Measurements from ENCODE around the gene ZNF615. TPM values are rescaled to one million over a fixed set of nuclear protein-coding genes. Genes with fewer than 3 reads are reported as not detected.
"Not testable (repeated sequence)": the region's sequence is repeated elsewhere in the genome, so short reads cannot be mapped to it uniquely, and the experiment has no call there.

ZNF615 gene
- total and polyA plus RNA-seq, 2 donors (not counting 1 experiment from before 2014, with no cell fraction given): 7.8 to 14.7 TPM

DNA sequence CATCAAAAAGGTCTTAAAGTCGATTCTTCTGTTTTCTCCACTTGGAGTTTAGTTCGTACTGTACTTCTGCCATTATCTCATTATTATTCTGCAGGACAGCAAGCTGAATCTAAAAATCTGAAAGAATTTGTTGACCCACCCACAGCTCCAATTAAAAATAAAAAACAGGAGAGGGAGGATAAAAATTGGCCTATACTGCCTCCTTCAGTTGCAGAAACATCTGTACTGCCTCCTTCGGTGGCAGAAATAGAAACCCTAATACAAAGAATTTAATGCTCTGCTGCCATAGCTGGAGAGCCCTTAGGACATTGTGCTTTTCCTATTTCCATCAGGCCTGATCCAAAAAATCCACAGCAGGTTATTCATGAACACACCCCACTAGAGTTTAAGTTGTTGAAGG is 31.2 kb downstream of the ZNF615 start:
- Histone ChIP-seq H3K4me1 (ENCODE audit: control insufficient read depth, extremely low read depth, insufficient read depth, low read length) (no peaks in the 10 kb centered on the region), H3K4me2 (ENCODE audit: extremely low read depth, insufficient read depth, low read length) (no peak overlapping the region), H3K36me3 (ENCODE audit: control insufficient read depth, insufficient read depth, low read length) (no peaks in the 10 kb centered on the region), H4K20me1 (ENCODE audit: control insufficient read depth, extremely low read depth, insufficient read depth, low read length) (no peaks in the 10 kb centered on the region), H3K27ac (ENCODE audit: insufficient read depth, low read length) (no peak overlapping the region), H3K27me3 (ENCODE audit: control insufficient read depth, insufficient read depth, low read length) (no peaks in the 10 kb centered on the region), H3K9me3 (ENCODE audit: control insufficient read depth, insufficient read depth, low read depth, low read length) (no peaks in the 10 kb centered on the region), H3K9ac (ENCODE audit: insufficient read depth, low read length) (no peak overlapping the region), H3K79me2 (ENCODE audit: control insufficient read depth, insufficient read depth, low read length) (peaks cover 2% of the 10 kb centered on the region), H2AFZ (ENCODE audit: low read length) (no peak overlapping the region), H3K4me3 (replicated peaks in 1 of 4; ENCODE audit: control extremely low read depth in 1 of 4, insufficient read depth in 1 of 4, low read depth in 3 of 4, low read length in 4 of 4) (no peak overlapping the region)
- TF ChIP-seq, protein P1, sequence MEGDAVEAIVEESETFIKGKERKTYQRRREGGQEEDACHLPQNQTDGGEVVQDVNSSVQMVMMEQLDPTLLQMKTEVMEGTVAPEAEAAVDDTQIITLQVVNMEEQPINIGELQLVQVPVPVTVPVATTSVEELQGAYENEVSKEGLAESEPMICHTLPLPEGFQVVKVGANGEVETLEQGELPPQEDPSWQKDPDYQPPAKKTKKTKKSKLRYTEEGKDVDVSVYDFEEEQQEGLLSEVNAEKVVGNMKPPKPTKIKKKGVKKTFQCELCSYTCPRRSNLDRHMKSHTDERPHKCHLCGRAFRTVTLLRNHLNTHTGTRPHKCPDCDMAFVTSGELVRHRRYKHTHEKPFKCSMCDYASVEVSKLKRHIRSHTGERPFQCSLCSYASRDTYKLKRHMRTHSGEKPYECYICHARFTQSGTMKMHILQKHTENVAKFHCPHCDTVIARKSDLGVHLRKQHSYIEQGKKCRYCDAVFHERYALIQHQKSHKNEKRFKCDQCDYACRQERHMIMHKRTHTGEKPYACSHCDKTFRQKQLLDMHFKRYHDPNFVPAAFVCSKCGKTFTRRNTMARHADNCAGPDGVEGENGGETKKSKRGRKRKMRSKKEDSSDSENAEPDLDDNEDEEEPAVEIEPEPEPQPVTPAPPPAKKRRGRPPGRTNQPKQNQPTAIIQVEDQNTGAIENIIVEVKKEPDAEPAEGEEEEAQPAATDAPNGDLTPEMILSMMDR (conservative IDR thresholded peaks at IDR 0.05 in 1 of 2, IDR thresholded peaks at IDR 0.05 in 1 of 2; ENCODE audit: low read depth in 1 of 2, low read length in 2 of 2): no peak
- no peak for TF ChIP-seq EZH2 (IDR thresholded peaks at IDR 0.05; ENCODE audit: low read length, missing control alignments)
- DNase-seq (ENCODE audit: low read depth in 2 of 2): no peak

DNA sequence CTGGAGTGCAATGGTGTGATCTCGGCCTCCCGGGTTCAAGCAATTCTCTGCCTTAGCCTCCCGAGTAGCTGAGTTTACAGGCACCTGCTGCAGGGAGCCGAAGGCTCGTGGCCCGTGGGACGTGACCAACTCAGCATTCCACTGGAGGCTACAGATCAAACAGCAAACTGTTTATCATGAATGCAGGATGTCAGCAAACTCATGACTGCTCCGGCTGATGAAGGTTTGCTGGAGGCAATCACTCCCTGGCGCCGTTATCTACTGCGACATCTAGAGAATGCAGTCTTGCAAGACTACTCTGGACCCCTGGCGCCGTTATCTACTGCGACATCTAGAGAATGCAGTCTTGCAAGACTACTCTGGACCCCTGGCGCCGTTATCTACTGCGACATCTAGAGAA is 32.2 kb downstream of the ZNF615 start:
- not testable (repeated sequence) for H3K4me2 ChIP-seq (ENCODE audit: extremely low read depth, insufficient read depth, low read length); DNase-seq (ENCODE audit: low read depth in 2 of 2); H2AFZ ChIP-seq (ENCODE audit: low read length); H4K20me1 ChIP-seq (ENCODE audit: control insufficient read depth, extremely low read depth, insufficient read depth, low read length); H3K9ac ChIP-seq (ENCODE audit: insufficient read depth, low read length); H3K4me1 ChIP-seq (ENCODE audit: control insufficient read depth, extremely low read depth, insufficient read depth, low read length); H3K27me3 ChIP-seq (ENCODE audit: control insufficient read depth, insufficient read depth, low read length); H3K4me3 ChIP-seq (replicated peaks in 1 of 4; ENCODE audit: control extremely low read depth in 1 of 4, insufficient read depth in 1 of 4, low read depth in 3 of 4, low read length in 4 of 4); H3K9me3 ChIP-seq (ENCODE audit: control insufficient read depth, insufficient read depth, low read depth, low read length); H3K36me3 ChIP-seq (ENCODE audit: control insufficient read depth, insufficient read depth, low read length); H3K27ac ChIP-seq (ENCODE audit: insufficient read depth, low read length); H3K79me2 ChIP-seq (ENCODE audit: control insufficient read depth, insufficient read depth, low read length)

DNA sequence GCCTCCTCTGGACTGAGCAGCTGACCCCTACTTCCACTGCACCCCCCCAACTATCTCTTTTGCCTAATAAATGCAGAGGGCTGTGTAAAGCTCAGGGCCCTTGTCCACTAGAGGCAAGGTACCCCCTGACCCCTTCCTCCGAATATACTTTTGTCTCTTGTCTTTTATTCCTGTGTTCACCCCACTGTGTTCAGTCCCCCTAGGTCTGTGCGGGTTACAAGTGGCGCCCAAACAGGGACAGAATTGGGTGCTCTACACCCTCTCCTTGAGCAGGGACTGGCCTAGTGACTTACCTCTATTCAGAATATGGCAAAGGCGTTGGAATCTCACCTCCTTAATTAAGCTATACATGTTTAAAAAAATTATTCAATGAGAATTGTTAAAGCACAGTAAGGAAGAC is 36.4 kb downstream of the ZNF615 start:
- Histone ChIP-seq H4K20me1 (ENCODE audit: control insufficient read depth, extremely low read depth, insufficient read depth, low read length) (no peaks in the 10 kb centered on the region), H3K27ac (ENCODE audit: insufficient read depth, low read length) (no peak overlapping the region), H3K4me1 (ENCODE audit: control insufficient read depth, extremely low read depth, insufficient read depth, low read length) (no peaks in the 10 kb centered on the region), H3K4me3 (replicated peaks in 1 of 4; ENCODE audit: control extremely low read depth in 1 of 4, insufficient read depth in 1 of 4, low read depth in 3 of 4, low read length in 4 of 4) (no peak overlapping the region), H3K27me3 (ENCODE audit: control insufficient read depth, insufficient read depth, low read length) (no peaks in the 10 kb centered on the region), H3K9ac (ENCODE audit: insufficient read depth, low read length) (no peak overlapping the region), H3K9me3 (ENCODE audit: control insufficient read depth, insufficient read depth, low read depth, low read length) (no peaks in the 10 kb centered on the region), H3K4me2 (ENCODE audit: extremely low read depth, insufficient read depth, low read length) (no peak overlapping the region), H3K79me2 (ENCODE audit: control insufficient read depth, insufficient read depth, low read length) (no peaks in the 10 kb centered on the region), H2AFZ (ENCODE audit: low read length) (no peak overlapping the region), H3K36me3 (ENCODE audit: control insufficient read depth, insufficient read depth, low read length) (peaks cover 12% of the 10 kb centered on the region)
- TF ChIP-seq, protein P1 (conservative IDR thresholded peaks at IDR 0.05 in 1 of 2, IDR thresholded peaks at IDR 0.05 in 1 of 2; ENCODE audit: low read depth in 1 of 2, low read length in 2 of 2): no peak
- no peak for TF ChIP-seq EZH2 (IDR thresholded peaks at IDR 0.05; ENCODE audit: low read length, missing control alignments)
- DNase-seq (ENCODE audit: low read depth in 2 of 2): peak; percentile 28 to 30
